Measurements from ENCODE around the gene ZNF300.
"Not testable (repeated sequence)": the region's sequence is repeated elsewhere in the genome, so short reads cannot be mapped to it uniquely, and the experiment has no call there.

ZNF300 gene

GRCh38 chr5:150904479-150905311 is at the start of gene ZNF300:
ZNF300 (minus strand) TSS chr5:150904980; CDS start chr5:150903155, 1,825 bp downstream.
- DNase-seq (ENCODE audit: low read depth), result peak; percentile 38

DNA sequence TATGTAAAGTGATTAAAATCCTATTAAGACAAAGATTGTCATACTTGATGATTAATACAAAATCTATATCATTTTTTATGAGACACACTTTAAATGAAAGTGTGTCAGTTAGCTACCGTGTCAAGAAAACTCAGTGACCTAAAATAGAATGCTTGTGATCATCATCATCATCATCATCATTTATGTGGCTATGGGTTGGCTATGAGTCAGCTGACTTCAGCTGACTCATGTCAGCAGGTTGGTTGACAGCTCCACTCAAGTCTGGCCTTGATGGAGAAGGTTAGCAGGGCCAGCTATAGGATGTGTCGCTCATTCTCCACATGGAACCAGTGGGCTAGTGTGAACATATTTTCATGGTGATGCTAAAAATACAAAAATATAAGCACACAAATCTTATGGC is 43.8 kb upstream of the ZNF300 start:
- DNase-seq (ENCODE audit: low read depth), result no peak

- DNase-seq (ENCODE audit: low read depth), result no peak
Measured at GRCh38 chr5:150946351-150946905, 41.6 kb upstream of the ZNF300 start.

GRCh38 chr5:150945947-150946346 is 41.2 kb upstream of the ZNF300 start:
- no peak for DNase-seq (ENCODE audit: low read depth)

GRCh38 chr5:150945486-150945885 is 40.7 kb upstream of the ZNF300 start:
- no peak for DNase-seq (ENCODE audit: low read depth)

DNA sequence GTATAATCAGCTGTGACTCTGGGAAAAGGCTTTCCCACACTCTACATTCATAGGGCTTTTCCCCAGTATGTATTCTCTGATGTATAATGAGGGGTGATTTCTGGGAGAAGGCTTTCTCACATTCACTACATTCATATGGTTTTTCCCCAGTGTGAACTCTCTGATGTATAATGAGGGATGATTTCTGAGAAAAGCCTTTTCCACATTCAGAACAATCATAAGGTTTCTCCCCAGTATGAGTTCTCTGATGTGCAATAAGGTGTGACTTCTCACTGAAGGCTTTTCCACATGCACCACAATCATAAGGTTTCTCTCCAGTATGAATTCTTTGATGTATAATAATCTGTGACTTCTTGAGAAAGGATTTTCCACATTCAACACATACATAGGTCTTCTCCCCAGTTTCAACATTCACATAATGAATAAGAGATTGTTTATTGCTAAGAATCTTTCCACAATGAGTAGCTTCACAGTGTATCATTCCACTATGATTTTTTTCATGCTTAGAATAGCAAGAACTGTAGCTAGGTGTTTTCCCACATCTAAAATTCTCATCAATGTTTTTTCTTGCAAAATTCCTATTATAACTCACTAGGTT is 26.7 kb upstream of the ZNF300 start:
- no peak for DNase-seq (ENCODE audit: low read depth)

GRCh38 chr5:150918613-150919012 is 13.8 kb upstream of the ZNF300 start:
- DNase-seq (ENCODE audit: low read depth), result no peak

DNA sequence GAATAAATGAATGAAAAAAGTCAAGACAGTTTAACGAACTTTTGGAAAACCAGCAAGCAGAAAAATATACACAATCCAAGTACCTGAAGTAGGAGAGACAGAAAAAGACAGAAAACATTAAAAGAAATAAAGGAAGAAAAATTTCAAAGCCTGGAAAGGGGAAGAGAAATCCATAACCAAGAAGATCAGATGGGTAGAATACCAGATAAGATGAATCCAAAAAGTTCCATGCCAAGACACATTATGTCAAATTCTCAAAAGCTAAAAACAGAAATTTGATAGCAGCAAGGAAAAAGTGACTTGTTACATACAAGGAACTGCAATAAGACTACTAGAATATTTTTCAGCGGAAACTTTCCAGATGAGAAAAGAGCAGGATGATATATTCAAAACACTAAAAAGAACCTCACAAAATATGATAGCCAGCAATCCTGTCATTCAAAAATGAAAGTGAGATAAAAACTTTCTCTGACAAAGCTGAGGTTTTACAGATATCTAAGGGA is 7.6 kb upstream of the ZNF300 start:
- DNase-seq (ENCODE audit: low read depth), result no peak

- no peak for DNase-seq (ENCODE audit: low read depth)
Measured at GRCh38 chr5:150905312-150905683, 518 bp upstream of the ZNF300 start.

DNA sequence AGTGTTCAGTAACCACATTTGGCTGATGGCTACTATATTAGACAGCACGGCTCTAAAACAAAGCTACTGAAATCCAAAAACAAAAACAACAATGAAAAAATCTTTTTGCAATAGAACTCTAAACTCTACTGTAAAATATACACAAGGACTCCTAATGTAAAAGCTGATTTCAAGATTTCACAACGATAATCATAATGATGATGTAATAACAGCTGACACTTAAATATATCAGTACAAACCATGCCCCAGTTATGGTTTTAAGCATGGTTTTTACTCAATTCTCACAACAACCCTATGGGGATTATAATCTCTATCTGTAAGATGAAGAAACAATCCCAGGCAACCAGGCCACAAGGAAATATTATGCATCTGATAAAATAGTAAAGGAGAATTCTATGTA is 3.3 kb downstream of the ZNF300 start:
- DNase-seq (ENCODE audit: low read depth), result no peak

GRCh38 chr5:150895431-150896428 is 9.1 kb downstream of the ZNF300 start:
- no peak for DNase-seq (ENCODE audit: low read depth)

DNA sequence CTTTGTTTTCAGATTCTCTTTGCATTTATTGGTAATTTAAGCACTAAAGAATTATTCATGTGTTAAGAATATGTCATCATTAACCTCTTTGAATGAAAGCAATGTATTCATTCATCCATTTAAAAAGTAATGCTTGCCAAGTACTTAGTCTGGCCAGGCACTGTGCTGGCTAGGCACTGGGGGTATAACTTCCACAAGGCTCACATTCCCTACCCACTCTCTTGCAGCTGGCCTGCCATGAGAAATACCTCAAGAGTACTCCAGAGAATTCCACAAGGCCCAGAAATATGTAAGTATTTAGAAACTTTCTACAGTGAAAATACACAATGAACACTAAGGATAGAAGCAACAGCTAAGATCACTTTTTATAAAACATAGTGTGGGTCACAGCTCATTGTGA is 25.4 kb downstream of the ZNF300 start:
- DNase-seq (ENCODE audit: low read depth), result no peak

- DNase-seq (ENCODE audit: low read depth), result no peak
Measured at GRCh38 chr5:150862070-150862469, 42.7 kb downstream of the ZNF300 start.

- DNase-seq (ENCODE audit: low read depth), result no peak
Measured at GRCh38 chr5:150860246-150860821, 44.4 kb downstream of the ZNF300 start.

- not testable (repeated sequence) for DNase-seq (ENCODE audit: low read depth)
Measured at GRCh38 chr5:150856700-150857099, 48.1 kb downstream of the ZNF300 start.

DNA sequence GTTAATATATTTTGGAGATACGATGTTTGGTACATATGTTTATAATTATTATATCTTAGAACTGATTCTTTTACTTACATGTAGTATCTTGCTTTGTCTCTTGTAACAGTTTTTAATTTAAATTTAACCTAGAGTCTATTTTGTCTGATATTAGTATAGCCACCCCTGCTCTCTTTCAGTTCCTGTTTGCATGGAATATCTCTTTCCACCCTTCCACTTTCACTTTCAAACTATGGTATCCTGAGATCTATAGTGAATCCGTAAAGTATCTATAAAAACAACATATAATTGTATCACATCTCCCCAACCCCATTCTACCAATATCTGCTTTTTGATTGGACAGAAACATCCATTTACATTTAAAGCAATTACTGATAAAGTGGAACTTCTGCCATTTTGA is 51.2 kb downstream of the ZNF300 start:
- no peak for DNase-seq (ENCODE audit: low read depth)

DNA sequence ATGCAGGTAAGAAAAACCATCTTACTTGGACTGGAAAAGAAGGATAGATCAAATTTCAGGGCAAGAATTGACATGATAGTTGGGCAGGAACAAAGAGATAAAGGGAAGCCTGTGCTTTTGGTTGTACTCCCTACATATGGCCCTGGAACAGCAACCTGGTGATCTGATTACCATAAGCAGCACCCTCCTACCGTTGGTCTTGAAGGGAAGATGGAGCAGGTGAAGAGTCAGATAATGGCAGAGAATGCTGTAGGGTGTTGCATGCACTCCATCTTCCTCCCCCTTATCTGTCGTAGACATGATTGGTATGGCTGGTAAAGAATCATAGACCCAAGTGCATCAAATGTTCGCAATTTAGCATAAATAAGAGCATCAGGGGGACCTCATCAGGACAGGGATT is 53.7 kb downstream of the ZNF300 start:
- DNase-seq (ENCODE audit: low read depth), result no peak

- no peak for DNase-seq (ENCODE audit: low read depth)
Measured at GRCh38 chr5:150848271-150848670, 56.5 kb downstream of the ZNF300 start.

GRCh38 chr5:150847334-150847695 is 57.5 kb downstream of the ZNF300 start:
- no peak for DNase-seq (ENCODE audit: low read depth)

DNA sequence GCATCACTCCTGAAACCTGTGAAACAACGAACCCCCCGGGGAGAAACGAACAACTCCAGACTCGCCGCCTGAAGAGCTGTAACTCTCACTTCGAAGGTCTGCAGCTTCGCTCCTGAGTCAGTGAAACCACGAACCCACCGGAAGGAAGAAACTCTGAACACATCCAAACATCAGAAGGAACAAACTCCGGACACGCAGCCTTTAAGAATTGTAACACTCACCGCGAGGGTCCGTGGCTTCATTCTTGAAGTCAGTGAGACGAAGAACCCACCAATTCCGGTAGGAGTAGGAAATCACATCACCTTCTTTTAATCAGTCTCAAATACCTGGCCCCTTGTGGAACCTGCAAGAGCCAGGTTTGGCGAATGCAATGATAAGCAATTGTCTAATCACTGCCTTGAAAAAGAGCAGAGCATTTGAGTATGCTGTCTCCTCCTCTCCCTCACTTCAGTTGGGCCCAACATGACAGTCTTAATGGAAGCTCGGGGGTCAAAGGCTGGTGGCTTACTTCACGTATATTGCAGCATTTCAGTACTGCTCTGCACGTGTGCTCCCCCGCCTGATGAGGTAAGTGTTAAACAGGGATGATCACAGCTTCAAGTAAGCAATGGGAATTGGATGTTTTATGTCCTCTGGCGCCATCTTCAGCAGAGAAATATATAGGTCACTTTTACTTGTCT is 58.0 kb downstream of the ZNF300 start:
- DNase-seq (ENCODE audit: low read depth), result peak; percentile 15

- DNase-seq (ENCODE audit: low read depth), result not testable (repeated sequence)
Measured at GRCh38 chr5:150846308-150846653, 58.5 kb downstream of the ZNF300 start, which contains the start of gene IRGM. IRGM (plus strand) TSS chr5:150846521; CDS start chr5:150848124, 1,603 bp downstream.

Data from stimulated activated CD8-positive, alpha-beta memory T cell treated with anti-CD3 and anti-CD28 coated beads, Interleukin-12 subunit alpha, Interleukin-12 subunit beta, amount 100 ng/mL, for 4 hours (primary cell).